ENCODE data around the gene ESRRB.

ESRRB gene

DNA sequence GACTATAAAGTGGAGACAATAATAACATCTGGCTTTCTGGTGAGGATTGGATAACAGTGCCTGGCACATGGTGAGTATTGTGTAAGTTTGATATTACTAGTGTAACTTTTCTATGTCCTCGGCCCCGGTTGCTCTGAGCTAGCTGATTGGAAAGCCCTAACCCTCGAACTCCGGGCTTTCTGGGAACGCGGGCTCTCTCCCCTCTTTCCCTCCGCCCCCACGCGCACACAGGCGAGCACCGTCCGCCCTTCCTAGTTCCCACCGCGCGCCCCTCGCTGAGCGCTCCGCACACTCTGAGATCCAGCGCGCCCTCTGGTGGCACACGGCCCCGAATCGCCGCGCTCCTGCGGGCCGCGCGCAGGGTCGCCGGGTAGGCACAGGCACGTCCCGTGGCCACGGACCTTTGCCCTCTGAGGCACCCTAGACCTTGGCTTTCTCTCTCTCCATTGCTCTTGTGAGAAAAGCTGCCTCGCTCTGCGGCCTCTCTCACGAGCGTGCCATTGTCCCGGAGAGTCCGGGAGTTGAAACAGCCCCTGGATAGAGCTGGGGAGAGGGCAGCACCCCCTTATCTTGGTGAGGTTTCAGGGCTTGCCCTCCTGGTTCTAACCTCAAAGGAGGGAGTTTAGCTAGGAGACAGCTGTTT, 23.2 kb upstream of the ESRRB start:
- DNase-seq (ENCODE audit: low spot score) = no peak

DNA sequence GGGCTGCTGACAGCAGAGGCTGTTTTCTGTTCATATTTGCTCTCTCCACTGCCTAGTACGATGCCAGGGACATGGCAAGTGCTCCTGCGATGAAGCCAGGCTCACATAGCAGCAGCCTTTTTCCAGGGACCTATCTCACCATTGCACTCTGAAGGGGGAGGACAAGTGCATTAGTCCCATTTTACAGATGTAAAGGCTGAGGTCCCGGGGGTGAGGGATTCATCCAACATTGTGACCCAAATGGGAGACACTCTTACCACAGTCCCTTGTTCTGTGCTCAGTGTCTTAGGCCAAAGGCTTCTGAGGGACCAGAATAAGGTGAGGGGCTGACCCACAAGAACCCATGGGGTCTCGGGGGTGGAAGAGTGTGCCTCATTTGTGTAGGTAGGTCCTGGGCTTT, 21.6 kb upstream of the ESRRB start:
- no peak for DNase-seq (ENCODE audit: low spot score)

DNA sequence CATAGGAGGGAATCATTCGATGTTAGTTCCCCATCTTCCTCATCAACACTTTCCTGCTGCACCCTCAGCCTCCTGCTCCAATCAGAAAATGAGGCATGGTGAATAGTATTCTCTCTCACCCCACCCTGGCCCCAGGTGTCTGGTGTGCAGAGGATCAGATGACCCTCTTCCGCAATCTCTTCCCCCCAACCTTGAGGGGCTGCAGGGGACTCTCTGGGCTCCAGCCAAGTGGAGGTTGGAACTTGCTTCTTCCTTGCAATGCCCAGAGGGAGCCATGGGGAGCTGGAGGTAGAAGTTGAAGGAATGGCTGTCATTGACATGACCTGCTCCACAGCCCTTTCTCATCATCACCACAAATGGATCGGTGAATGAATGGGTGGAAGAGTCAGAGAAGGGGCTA, 20.2 kb upstream of the ESRRB start:
- no peak for DNase-seq (ENCODE audit: low spot score)

DNA sequence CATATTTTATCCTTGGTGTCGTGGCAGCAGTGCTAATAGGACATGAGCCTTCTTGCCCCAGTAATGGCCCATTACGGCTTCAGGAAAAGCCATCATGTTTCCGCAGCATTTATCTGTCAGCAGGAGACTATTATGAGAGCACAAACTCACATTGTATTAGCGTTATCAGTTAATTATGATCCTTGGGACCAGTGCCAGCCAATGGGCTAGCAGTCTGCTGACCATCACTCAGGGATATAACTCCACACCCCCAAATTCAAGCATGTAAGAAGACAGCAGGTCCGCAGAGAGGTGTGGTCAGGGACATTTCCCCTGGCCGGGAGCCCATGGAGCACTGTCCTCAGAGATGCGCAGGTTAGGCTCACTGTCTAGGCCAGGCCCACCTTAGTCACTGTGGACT, 4.9 kb upstream of the ESRRB start:
- no peak for DNase-seq (ENCODE audit: low spot score)

DNA sequence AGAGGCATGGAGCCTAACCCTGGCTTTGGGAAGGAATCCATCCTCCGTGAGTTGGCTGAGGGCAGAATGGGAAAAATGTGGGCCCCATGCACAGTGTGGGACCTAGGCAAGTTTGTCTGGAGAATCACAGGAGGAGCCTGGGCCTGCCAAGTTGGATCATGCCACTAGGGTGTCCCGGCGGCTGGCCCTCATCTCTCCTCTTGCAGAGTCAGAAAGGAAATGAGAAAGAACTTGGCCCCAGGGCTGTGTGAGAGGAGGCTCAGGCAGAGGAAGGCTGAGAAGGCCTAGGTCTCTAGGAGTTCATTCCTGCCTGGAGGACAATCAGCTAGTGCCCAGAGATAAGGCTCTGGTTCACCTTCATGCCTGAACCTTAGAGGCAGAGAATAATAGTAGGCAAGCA, 2.5 kb upstream of the ESRRB start:
- DNase-seq (ENCODE audit: low spot score) = no peak

DNA sequence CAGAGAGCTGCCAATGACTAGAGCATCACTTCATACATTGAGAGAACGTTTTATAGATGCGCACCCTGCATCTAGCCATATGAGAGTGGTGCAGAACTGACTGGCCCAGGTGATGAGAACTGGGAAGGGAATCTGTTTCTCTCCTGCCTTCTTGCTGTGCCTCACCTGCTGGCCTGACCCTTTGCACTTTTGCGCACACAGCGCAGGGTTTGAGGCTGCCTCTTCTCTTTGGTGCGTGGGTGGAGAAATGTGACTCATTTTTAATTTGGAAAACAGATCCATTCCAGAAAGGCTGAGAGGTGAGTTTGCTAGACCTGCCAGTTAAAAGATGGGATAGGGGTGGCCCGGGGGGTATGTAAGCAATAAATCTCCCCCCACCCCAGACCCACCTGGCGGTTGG, 453 bp upstream of the ESRRB start:
- DNase-seq (ENCODE audit: low spot score) = no peak

DNA sequence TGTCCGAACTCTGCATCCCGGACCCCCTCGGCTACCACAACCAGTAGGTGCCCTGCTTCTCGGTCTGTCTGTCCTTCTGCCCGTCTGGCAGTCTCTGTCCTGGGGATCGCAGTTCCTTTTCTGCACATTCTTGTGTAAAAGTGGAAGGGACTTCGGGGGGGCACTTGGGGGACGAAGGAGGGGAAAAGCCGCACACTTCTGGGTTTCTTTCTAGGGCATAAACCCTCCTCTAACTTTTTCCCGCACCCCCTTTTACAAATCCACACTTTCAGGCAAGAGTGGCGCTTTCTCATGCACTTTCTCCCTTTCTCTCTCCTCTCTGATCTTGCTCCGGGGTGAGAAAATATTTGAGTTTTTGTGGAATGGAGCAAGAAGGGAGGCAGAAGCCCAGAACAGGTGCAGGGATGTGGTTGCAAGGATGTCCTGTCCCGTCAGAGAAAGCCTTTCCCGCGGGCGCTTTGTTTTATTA, 506 bp downstream of the ESRRB start:
- DNase-seq (ENCODE audit: low spot score) = no peak

DNA sequence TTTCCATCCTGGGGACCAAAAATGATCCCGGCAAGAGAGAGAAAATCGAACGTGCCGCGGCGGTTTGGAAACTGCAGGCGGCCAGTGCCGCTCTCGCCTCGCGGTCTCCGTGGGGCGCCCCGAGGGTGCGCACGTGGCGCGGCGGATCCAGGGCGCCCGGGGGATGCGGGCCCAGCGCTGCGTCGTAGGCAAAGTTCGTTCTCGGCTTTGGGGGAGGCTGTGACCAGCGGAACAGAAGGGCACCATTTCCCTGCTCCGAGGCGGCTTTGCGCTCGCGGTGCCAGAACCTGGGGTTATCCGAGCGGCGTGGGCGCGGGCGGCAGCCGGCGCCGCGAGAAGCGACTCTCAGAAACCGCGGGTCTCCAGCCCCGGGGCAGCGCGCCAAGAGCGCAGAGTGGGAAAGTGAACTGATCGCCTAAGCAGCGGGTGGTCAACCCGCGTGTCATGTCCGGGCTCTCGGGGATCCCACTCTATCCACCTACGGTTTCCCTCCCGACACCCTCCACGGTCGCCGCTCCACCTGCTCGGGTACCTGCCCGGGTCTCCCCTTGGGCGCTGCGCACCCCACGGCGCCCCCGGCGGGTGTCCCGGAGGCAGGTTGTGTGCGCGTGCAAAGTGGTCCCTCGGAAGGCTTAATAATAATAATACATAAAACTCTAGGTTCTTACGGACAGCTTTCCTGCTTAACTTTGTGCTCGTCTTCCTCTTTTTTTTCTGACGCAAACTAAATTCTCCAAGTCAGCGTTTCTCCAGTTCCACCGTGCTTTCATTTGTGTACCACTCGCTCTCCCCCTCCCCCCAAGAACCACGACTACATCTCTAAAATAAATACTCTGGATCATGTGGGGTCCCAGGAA, 1.2 kb downstream of the ESRRB start:
- DNase-seq (ENCODE audit: low spot score) = no peak

DNA sequence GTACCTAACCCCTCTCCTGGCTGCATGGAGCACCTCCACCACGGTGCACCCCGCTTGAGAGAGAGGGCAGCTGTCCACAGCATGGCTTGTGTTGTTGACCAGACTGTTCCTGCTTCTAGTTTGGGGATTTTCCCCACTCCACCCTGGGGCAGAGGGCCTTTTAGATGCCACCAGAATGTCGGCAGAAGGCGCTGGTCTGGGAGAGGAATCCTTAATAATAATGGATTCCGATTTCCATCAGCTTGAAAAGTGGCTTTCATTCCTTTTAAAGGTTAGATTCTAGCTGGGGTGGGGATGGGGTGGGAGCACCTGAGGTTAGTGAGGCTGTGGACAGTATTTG, 1.8 kb downstream of the ESRRB start:
- DNase-seq (ENCODE audit: low spot score) = no peak

DNA sequence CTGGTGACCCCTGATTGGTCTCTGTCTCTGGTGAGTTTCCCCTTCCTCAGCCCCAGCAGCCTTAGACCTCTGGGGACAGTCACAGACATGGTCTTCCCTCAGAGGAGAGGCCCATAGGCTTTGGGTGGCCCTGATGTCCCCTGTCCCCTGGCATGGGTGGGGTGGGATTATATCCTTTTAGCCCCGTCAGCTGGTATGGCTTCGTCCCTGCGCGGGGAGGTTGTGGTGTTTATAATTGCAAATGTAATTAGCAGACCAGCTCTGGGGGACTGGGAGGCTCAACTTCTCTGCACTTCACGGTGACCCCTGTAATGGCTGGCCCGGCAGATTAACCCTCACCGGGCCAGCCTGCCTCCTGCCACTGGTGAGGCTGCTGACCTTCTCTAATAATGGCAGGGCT, 5.1 kb downstream of the ESRRB start:
- DNase-seq (ENCODE audit: low spot score) = no peak

DNA sequence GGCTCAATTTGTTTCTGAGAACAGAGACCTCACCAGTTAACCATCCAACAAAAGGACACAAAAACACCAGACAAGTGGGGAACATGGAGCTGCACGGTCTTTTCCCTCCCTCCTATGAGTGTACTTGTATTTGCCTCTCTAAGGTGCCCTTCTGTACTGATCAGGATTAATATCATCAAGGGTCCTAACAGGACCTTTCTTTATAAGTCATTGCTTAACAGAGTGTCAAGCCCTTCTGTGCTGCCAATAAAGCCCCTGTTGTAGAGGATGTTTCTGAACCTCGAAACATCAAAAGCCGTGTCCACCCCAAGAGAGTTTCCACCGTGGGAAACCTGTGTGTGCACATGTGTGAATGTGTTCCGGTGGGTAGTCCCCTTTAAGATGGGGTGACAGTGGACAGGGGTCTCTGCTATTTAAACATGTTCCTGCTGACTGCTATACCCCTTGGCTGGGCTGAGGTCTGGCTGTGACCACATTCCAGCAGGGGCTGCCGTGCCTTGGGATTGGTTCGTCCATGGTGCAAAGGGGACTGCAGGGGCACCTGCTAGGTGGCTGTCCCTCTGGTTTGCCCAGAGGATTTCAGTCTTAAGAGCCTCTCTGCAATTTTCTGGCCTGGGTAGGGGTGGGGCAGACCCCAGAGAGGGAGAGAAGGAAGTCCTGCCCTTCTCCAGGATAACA, 6.0 kb downstream of the ESRRB start:
- no peak for DNase-seq (ENCODE audit: low spot score)

DNA sequence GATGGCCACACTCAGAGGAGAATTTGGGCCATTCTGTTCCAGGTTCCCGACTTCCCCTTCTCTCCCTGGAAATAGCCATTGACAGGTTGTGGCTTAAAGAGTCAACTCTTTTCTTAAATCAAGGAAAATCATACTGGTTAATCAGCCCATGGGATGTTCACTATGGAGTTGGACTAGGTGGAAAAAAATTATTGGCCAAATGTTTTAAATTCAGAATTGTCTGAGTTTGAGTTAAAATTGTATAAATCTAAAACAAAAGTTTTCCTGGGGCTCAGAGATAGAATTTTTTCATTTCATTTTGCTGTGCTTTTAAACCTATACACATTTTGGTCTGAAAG, 6.5 kb downstream of the ESRRB start:
- no peak for DNase-seq (ENCODE audit: low spot score)

DNA sequence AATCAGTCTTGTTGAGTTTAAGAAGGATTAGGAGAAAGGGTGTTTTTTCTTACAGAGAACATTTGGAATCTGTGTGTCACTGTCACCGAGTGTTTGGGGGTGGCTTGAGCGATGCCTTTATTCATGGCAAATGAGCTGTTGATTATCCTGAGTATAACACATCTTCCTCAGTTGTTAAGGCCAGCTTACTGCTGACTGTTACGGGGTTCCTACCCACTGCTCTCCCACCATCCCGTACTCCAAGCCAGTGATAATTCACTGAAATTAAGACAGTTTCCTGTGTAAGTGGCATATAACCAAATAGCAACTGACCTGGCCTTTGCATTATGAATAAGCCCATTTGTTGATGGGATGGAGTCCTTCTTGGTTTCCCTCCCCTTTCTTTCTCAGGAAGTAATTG, 9.5 kb downstream of the ESRRB start:
- no peak for DNase-seq (ENCODE audit: low spot score)

DNA sequence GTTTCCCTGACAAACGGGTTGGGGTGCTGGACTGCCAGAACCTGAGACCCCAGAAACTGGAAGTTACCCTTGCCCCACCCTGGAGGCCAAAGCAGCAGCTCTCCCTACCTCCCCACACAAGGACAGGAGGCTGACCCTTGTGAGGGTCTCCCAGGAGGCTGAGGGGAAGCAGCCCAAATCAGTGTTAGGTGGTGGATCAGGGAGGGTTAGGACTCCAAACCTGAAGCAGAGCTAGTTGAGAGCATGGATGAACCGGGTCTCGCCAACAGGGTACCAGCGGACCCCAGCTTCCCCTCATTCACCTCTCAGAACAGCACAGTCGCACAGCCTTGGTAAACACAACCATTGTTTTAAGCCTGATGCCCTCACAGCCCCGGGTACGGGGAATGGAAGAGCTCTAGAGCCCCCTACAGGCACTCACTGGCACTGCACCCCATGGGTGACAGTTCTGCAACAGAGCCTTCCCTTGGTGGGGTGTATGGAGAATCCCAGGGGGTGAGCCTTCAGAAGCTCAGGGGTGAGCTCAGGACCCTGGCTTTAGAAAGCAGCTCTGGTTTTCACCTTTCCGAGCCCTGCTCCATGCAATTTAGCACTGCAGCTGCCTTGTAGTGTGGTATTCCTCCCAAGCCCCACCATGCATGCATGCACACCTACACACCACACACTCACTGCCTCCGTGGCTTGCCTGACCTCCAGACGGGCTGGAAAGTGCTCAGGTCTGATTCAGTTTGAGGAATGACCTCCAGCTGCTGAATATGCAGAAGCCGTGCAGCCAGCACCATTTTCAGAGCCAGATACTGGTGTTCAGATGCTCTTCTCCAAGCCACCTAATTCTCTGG, 11.2 kb downstream of the ESRRB start:
- DNase-seq (ENCODE audit: low spot score) = peak; percentile 73

DNA sequence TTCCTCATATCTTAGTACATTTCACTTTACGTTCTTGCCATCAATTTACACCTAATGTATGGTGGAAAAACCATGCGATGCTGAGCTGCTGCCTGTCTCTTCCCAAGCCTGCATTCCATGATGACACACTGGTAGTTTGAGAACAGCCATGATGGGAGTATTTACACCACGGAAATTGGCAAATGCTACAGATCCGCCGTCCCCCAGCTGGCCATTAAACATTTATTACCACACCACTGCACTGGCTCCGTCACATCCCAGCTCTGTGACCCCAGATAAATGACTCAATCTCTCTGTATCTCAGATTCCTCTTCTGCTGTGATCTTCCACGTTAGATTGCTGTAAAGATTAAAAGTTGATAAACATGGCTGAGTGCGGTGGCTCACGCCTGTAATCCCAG, 13.9 kb downstream of the ESRRB start:
- no peak for DNase-seq (ENCODE audit: low spot score)

DNA sequence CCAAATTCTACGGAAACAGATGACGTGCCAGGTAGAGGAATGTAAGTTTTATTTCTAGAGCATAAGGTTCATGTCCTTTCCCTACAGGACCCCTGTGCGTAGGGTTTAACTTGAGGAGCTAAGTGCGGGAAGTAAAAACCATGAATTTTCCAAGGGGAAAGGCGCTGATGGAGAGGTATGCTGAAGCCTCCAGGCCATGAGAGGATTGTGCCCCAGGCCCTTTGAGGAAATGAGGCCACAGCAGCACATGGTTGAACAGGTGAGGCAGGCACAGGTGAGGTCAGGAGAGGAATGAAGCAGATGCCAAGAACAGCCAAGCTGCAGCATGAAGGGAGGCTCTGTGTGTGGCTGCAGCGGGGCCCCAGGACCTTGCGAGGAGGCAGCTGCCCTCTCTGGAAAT, 14.7 kb downstream of the ESRRB start:
- DNase-seq (ENCODE audit: low spot score) = no peak

DNA sequence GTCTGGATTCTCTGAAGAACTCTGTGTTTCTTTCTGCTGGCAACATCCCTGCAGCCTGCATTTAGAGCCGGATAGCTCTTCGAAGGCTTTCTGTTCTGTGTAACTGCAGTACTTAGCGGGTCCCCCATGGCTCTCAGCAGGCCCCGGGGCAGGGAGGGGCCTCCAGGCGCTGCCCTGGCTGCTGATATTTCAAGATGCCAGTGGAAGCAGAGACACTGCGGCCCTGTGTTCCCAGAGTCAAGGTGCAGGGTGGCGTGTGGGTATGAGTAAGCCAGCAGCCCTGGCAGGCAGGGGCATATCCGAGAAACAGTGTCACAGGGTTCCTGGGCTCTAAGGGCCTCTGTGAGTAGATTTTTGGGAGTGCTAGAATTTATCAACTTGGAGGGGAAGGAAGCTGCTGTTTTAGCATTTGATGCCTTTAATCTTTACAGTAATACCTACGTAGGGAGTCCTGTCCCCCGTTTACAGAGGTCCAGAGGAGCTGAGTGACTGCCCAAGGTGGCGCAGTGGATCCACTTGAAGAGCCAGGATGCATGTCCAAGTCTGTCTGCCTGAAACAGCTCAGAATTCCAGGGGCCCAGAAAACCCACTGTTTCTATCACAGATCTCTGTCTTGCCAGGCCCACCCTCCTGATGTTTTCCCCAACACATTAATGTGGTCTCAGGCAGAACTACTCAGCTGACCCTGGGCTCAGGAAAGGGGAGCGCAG, 16.2 kb downstream of the ESRRB start:
- no peak for DNase-seq (ENCODE audit: low spot score)

DNA sequence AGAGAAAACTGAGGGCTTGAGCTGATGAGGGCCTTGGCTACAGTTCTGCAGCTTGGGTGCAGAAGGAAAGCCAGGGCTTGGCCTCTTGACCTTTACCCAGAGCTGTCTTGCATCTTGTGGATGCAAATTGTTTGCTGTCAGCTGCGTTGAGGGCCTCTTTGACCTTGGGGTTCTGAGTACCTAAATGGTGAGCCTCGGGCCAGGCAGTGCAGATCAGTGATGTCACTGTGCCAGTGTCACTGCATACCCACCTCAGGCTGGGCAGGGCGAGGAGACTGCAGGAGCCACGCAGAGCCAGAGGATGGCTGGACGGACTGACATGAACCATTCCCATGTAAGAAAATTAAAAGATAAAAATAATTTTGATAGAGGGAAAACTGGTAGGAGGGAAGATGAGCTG, 18.6 kb downstream of the ESRRB start:
- no peak for DNase-seq (ENCODE audit: low spot score)

DNA sequence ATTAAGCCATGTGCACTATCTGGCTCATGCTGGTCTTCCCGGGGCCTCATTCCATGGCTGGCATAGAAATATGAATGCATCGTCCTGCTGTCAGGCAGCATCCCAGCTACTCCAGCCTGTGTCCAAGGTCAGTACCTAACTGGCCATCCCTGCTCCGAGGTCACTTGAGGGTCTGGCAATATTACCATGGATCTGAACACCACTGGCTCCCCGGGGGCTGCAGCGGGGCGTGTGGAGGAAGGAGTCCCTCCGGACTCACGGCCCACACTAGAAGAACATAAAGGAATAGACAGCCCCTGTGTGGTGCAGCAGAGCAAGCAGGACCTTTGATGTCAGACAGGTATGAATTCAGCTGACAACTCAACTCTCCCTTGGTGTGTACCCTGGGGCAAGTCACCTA, 19.2 kb downstream of the ESRRB start:
- DNase-seq (ENCODE audit: low spot score) = no peak

DNA sequence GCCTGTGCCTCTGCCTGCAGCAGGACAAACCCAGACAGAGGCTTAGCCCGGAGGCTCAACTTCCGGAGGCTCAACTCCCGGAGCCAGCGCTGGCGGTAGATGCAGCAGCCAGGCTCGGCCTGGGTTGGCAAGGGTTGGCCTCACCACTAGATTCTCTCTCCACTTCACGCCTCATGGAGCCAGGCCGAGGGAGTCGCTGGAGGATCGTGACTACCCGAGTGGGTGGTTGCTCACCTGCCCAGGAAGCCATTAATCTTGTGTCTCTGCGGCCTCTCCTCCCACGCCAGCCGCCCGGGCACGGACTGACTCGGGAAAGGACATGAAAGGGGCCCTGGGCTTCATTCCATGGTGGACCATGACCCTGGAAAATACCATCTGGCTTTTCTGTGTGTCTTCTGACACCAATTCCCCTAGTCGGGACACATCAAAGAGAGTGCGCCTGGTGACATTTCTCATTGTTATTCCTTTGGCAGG, 20.8 kb downstream of the ESRRB start:
- no peak for DNase-seq (ENCODE audit: low spot score)

DNA sequence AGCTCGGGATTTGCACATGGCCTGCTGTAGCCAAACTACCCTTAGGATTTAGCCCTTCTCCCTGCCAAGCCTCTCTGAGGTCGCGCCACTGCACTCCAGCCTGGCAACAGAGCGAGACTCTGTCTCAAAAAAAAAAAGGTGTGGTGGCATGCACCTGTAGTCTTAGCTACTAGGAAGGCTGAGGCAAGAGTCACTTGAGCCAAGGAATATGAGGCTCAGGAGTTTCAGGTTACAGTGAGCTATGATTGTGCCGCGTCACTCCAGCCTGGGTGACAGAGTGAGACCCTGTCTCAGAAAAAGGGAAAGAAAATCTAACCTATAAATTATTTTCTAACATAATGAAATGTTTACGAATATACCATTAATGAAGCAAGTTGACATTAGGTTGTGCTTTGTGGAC, 29.7 kb downstream of the ESRRB start:
- no peak for DNase-seq (ENCODE audit: low spot score)

Data from globus pallidus (tissue), 1 donor.